Body of pancreas (tissue), 4 donors: Measurements from ENCODE around the gene CREBL2. TPM values are rescaled to one million over a fixed set of nuclear protein-coding genes. Genes with fewer than 3 reads are reported as not detected.

ENCODE experiments used
- ATAC-seq: fragments of 150-250 bp; one replicate; pipeline ENCODE4 v1.9.1; 2016
- DNase-seq, 4 donors: peaks; one replicate each; pipeline ENCODE4 v3.0.0-alpha.2; 2019
- H3K27ac ChIP-seq, 4 donors: fragments of 200-600 bp; sonication (generic); 1 replicate in 3 of 4; 2 replicates in 1 of 4; pipeline versions ENCODE4 v1.5.1 to v1.6.1; 2016 to 2019; ENCODE audit warnings: mild to moderate bottlenecking in 1 of 4, mixed read lengths in 1 of 4, moderate library complexity in 1 of 4
- H3K27me3 ChIP-seq, 2 donors: fragments of 200-600 bp; sonication (generic); one replicate each; pipeline ENCODE4 v1.6.0; 2016; ENCODE audit warnings: mild to moderate bottlenecking in 1 of 2
- H3K36me3 ChIP-seq, 2 donors: fragments of 200-600 bp; sonication (generic); replicated peaks in 1 of 2; 2 replicates each; pipeline ENCODE4 v1.5.1; 2016; ENCODE audit warnings: low read depth in 2 of 2; ENCODE audit not compliant: insufficient read depth in 1 of 2
- H3K4me1 ChIP-seq: fragments of 200-600 bp; sonication (generic); one replicate; pipeline ENCODE4 v1.6.0; 2016
- H3K4me3 ChIP-seq, 2 donors: fragments of 200-600 bp; sonication (generic); 1 replicate in 1 of 2; 2 replicates in 1 of 2; pipeline ENCODE4 v1.5.1; 2016 to 2019
- H3K9me3 ChIP-seq, 3 donors: fragments of 200-600 bp; sonication (generic); 1 replicate in 2 of 3; 2 replicates in 1 of 3; pipeline ENCODE4 v1.5.1; 2016
- POLR2A ChIP-seq, 3 donors: fragments of 450-650 bp; IDR thresholded peaks; one replicate each; pipeline ENCODE4 v1.6.1; 2016; ENCODE audit warnings: antibody characterized with exemption in 3 of 3, mild to moderate bottlenecking in 2 of 3
- WGBS, 2 donors: methylation state at CpG; one replicate each; pipeline ENCODE4 v1.1.5; 2017; 5-methylcytosine and 5-hydroxymethylcytosine counted together
- intact Hi-C: fragments of 100-400 bp; cut with DNase I; formaldehyde crosslinking; loops from one replicate; pipeline ENCODE4 v1.15.1; 2023
- total RNA-seq, 2 donors: library from RNA; depleted of rRNA; stranded (reverse); fragments of >200 nt; gene quantifications; one replicate each; pipeline ENCODE4 v1.1.0, GENCODE V29; 2016
- TF ChIP-seq, protein P1 (sequence below), 7 experiments: fragments of 450-650 bp in 4 of 7; fragments of 200-600 bp in 3 of 7; sonication (generic) in 3 of 7; IDR thresholded peaks; one replicate each; pipeline ENCODE4 v1.5.1; 2016 to 2019; ENCODE audit warnings: antibody characterized with exemption in 7 of 7

Gene CREBL2
- total RNA-seq, 2 donors from 2014 or later = 13.8 to 31.4 TPM

GRCh38 chr12:12681061-12681765, 69.5 kb downstream of the CREBL2 start:
- no peak for ATAC-seq
- no peaks in the 10 kb centered on the region for H3K36me3 ChIP-seq
- H3K4me1 ChIP-seq = no peaks in the 10 kb centered on the region
- no peak overlapping the region for H3K4me3 ChIP-seq
- H3K9me3 ChIP-seq = no peaks in the 10 kb centered on the region
- 82 to 84% methylated on average over 5 of the region's 5 CpGs for WGBS, 2 donors
- intact Hi-C loops = no loop called here
- no peak overlapping the region for H3K27ac ChIP-seq
- TF ChIP-seq POLR2A (IDR thresholded peaks at IDR 0.05) = no peak
- TF ChIP-seq, protein P1, sequence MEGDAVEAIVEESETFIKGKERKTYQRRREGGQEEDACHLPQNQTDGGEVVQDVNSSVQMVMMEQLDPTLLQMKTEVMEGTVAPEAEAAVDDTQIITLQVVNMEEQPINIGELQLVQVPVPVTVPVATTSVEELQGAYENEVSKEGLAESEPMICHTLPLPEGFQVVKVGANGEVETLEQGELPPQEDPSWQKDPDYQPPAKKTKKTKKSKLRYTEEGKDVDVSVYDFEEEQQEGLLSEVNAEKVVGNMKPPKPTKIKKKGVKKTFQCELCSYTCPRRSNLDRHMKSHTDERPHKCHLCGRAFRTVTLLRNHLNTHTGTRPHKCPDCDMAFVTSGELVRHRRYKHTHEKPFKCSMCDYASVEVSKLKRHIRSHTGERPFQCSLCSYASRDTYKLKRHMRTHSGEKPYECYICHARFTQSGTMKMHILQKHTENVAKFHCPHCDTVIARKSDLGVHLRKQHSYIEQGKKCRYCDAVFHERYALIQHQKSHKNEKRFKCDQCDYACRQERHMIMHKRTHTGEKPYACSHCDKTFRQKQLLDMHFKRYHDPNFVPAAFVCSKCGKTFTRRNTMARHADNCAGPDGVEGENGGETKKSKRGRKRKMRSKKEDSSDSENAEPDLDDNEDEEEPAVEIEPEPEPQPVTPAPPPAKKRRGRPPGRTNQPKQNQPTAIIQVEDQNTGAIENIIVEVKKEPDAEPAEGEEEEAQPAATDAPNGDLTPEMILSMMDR (IDR thresholded peaks at IDR 0.05) = no peak
- no peak for DNase-seq
- no peaks in the 10 kb centered on the region for H3K27me3 ChIP-seq

GRCh38 chr12:12682284-12682683, 70.6 kb downstream of the CREBL2 start:
- H3K27me3 ChIP-seq = no peaks in the 10 kb centered on the region
- H3K36me3 ChIP-seq = no peaks in the 10 kb centered on the region
- TF ChIP-seq, protein P1 (IDR thresholded peaks at IDR 0.05) = no peak
- TF ChIP-seq POLR2A (IDR thresholded peaks at IDR 0.05) = no peak
- no peak overlapping the region for H3K4me3 ChIP-seq
- H3K27ac ChIP-seq = no peak overlapping the region
- ATAC-seq (no peak), DNase-seq (no peak)
- intact Hi-C loops = no loop called here
- no peaks in the 10 kb centered on the region for H3K4me1 ChIP-seq
- no peaks in the 10 kb centered on the region for H3K9me3 ChIP-seq

- Histone ChIP-seq H3K27me3 (no peaks in the 10 kb centered on the region), H3K27ac (no peak overlapping the region), H3K4me3 (no peak overlapping the region), H3K36me3 (no peaks in the 10 kb centered on the region), H3K9me3 (no peaks in the 10 kb centered on the region), H3K4me1 (no peaks in the 10 kb centered on the region)
- no peak for DNase-seq
- intact Hi-C loops = no loop called here
- 75 to 79% methylated on average over 4 of the region's 4 CpGs for WGBS, 2 donors
- ATAC-seq = no peak
- TF ChIP-seq POLR2A (IDR thresholded peaks at IDR 0.05) = no peak
- TF ChIP-seq, protein P1 (IDR thresholded peaks at IDR 0.05) = no peak
Measured at GRCh38 chr12:12683136-12683697, 71.5 kb downstream of the CREBL2 start.

DNA sequence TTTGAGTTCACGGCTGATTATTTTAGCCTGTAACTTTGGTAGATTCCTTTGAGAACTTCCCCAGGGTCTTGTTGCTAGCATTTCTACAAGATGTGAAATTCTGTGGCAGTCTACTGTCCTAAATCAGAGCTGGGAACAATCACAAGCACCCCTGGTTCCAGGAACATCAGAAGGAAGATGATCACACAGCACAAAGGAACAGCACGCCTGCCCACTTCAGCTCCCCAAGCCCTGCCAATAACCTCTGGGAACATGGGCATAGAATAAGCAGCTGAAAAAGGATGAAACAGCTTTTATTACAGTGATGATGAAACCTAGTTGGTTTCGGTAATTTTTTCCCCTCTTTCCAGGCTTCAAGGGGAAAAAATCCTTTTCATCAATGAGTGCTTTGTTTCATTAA, 72.0 kb downstream of the CREBL2 start:
- DNase-seq (no peak), ATAC-seq (no peak)
- WGBS, 2 donors = 63 to 77% methylated on average over 3 of the region's 3 CpGs

More for the DNA sequence above, 72.0 kb downstream of the CREBL2 start:
- intact Hi-C loops = no loop called here
- Histone ChIP-seq H3K4me3 (no peak overlapping the region), H3K4me1 (no peaks in the 10 kb centered on the region), H3K27ac (no peak overlapping the region), H3K9me3 (no peaks in the 10 kb centered on the region), H3K27me3 (no peaks in the 10 kb centered on the region), H3K36me3 (no peaks in the 10 kb centered on the region)
- TF ChIP-seq, protein P1 (IDR thresholded peaks at IDR 0.05) = no peak
- no peak for TF ChIP-seq POLR2A (IDR thresholded peaks at IDR 0.05)
